Esophagus squamous epithelium (tissue), 4 donors: Measurements from ENCODE around the gene CROCC2.

Experiments used
- CTCF ChIP-seq, 6 experiments: fragments of 450-650 bp in 4 of 6; fragments of 200-600 bp in 2 of 6; sonication (generic) in 2 of 6; IDR thresholded peaks; one replicate each; pipeline ENCODE4 v1.5.1; 2016 to 2019; ENCODE audit warnings: antibody characterized with exemption in 6 of 6, mild to moderate bottlenecking in 4 of 6, moderate library complexity in 4 of 6
- POLR2A ChIP-seq, 4 donors: fragments of 450-650 bp; IDR thresholded peaks; one replicate each; pipeline ENCODE4 v1.6.1; 2017; ENCODE audit warnings: antibody characterized with exemption in 4 of 4, mild to moderate bottlenecking in 4 of 4, moderate library complexity in 3 of 4

GRCh38 chr2:240891492-240892340 is 14.4 kb upstream of the CROCC2 start:
- TF ChIP-seq CTCF (IDR thresholded peaks at IDR 0.05) = no peak
- TF ChIP-seq POLR2A (IDR thresholded peaks at IDR 0.05) = no peak
